H9 (cell line): Measurements from ENCODE around the gene CTNS. TPM values are rescaled to one million over a fixed set of nuclear protein-coding genes. Genes with fewer than 3 reads are reported as not detected.
A peak's percentile ranks its signal among the peaks of the same experiment; 100 is the strongest.

Experiments
- DNase-seq: peaks from one replicate; pipeline ENCODE4 v3.0.0-alpha.2; 2017
- H2AFZ ChIP-seq: one replicate; pipeline ENCODE4 v1.6.1; 2013; ENCODE audit warnings: mild to moderate bottlenecking, low read length, control low read depth, moderate library complexity
- H2AK5ac ChIP-seq: 2 replicates; pipeline ENCODE4 v1.6.1; 2013; ENCODE audit warnings: low read length, control low read depth, mixed read lengths; ENCODE audit not compliant: insufficient read length
- H2BK120ac ChIP-seq: one replicate; pipeline ENCODE4 v1.6.1; 2013; ENCODE audit warnings: low read depth, mild to moderate bottlenecking, low read length, control low read depth, inconsistent platforms; ENCODE audit not compliant: poor library complexity, severe bottlenecking
- H2BK12ac ChIP-seq: 2 replicates; pipeline ENCODE4 v1.6.1; 2013; ENCODE audit warnings: low read length, control low read depth, mixed read lengths, low read depth; ENCODE audit not compliant: insufficient read length
- H2BK15ac ChIP-seq: 2 replicates; pipeline ENCODE4 v1.6.1; 2013; ENCODE audit warnings: low read depth, low read length, control low read depth
- H2BK20ac ChIP-seq: one replicate; pipeline ENCODE4 v1.6.1; 2013; ENCODE audit warnings: low read depth, mild to moderate bottlenecking, low read length, control low read depth, inconsistent platforms; ENCODE audit not compliant: poor library complexity, severe bottlenecking
- H2BK5ac ChIP-seq: 2 replicates; pipeline ENCODE4 v1.6.1; 2013; ENCODE audit warnings: low read length, control low read depth, mixed read lengths; ENCODE audit not compliant: insufficient read length
- H3K14ac ChIP-seq: 2 replicates; pipeline ENCODE4 v1.6.1; 2013; ENCODE audit warnings: low read length, control low read depth; ENCODE audit not compliant: insufficient read depth
- H3K18ac ChIP-seq: 2 replicates; pipeline ENCODE4 v1.6.1; 2013; ENCODE audit warnings: low read depth, mild to moderate bottlenecking, mixed read lengths, low read length, control low read depth; ENCODE audit not compliant: insufficient read length
- H3K23ac ChIP-seq: 2 replicates; pipeline ENCODE4 v1.6.1; 2013; ENCODE audit warnings: low read length, control low read depth, mixed read lengths, low read depth; ENCODE audit not compliant: insufficient read length
- H3K23me2 ChIP-seq: 2 replicates; pipeline ENCODE4 v1.6.1; 2013; ENCODE audit warnings: low read depth, mild to moderate bottlenecking, mixed read lengths, low read length, control low read depth; ENCODE audit not compliant: insufficient read length, poor library complexity, severe bottlenecking
- H3K27ac ChIP-seq: 2 replicates; pipeline ENCODE4 v1.5.1; 2013; ENCODE audit warnings: low read length, control low read depth, mixed read lengths, low read depth; ENCODE audit not compliant: insufficient read length
- H3K27me3 ChIP-seq: 2 replicates; pipeline ENCODE4 v1.6.1; 2013; ENCODE audit warnings: low read length, control low read depth, inconsistent platforms; ENCODE audit not compliant: insufficient read depth
- H3K4ac ChIP-seq: 2 replicates; pipeline ENCODE4 v1.6.1; 2013; ENCODE audit warnings: low read depth, mild to moderate bottlenecking, control low read depth, inconsistent platforms, low read length, moderate library complexity
- H3K4me1 ChIP-seq: 2 replicates; pipeline ENCODE4 v1.6.1; 2013; ENCODE audit warnings: low read length, control low read depth, inconsistent platforms; ENCODE audit not compliant: insufficient read depth
- H3K4me2 ChIP-seq: 2 replicates; pipeline ENCODE4 v1.6.1; 2013; ENCODE audit warnings: low read length, control low read depth, mixed read lengths; ENCODE audit not compliant: insufficient read length, insufficient read depth
- H3K56ac ChIP-seq: 2 replicates; pipeline ENCODE4 v1.6.1; 2013; ENCODE audit warnings: low read depth, mild to moderate bottlenecking, mixed read lengths, low read length, control low read depth; ENCODE audit not compliant: insufficient read length
- H3K79me1 ChIP-seq: 2 replicates; pipeline ENCODE4 v1.6.1; 2013; ENCODE audit warnings: low read depth, mild to moderate bottlenecking, moderate library complexity, low read length, control low read depth, inconsistent platforms; ENCODE audit not compliant: insufficient read depth, poor library complexity, severe bottlenecking
- H3K79me2 ChIP-seq: 2 replicates; pipeline ENCODE4 v1.6.1; 2013; ENCODE audit warnings: low read length, control low read depth, inconsistent platforms; ENCODE audit not compliant: insufficient read depth
- H3K9ac ChIP-seq: 2 replicates; pipeline ENCODE4 v1.6.1; 2013; ENCODE audit warnings: low read length, control low read depth, mixed read lengths; ENCODE audit not compliant: insufficient read length; ENCODE audit errors: extremely low read depth
- H3K9me3 ChIP-seq: one replicate; pipeline ENCODE4 v1.6.1; 2013; ENCODE audit warnings: low read depth, low read length, inconsistent platforms; ENCODE audit not compliant: control insufficient read depth
- H3T11ph ChIP-seq: one replicate; pipeline ENCODE4 v1.6.1; 2013; ENCODE audit warnings: mild to moderate bottlenecking, low read length, control low read depth, inconsistent platforms
- H4K20me1 ChIP-seq: one replicate; pipeline ENCODE4 v1.6.1; 2013; ENCODE audit not compliant: control insufficient read depth, insufficient read length, insufficient read depth
- H4K5ac ChIP-seq: 2 replicates; pipeline ENCODE4 v1.6.1; 2013; ENCODE audit warnings: low read depth, mild to moderate bottlenecking, mixed read lengths, low read length, control low read depth; ENCODE audit not compliant: insufficient read length
- H4K8ac ChIP-seq: replicated peaks from 2 replicates; pipeline ENCODE4 v1.6.1; 2013; ENCODE audit warnings: low read length, control low read depth, mixed read lengths, low read depth; ENCODE audit not compliant: insufficient read length
- H4K91ac ChIP-seq: 2 replicates; pipeline ENCODE4 v1.6.1; 2013; ENCODE audit warnings: low read depth, mild to moderate bottlenecking, moderate library complexity, mixed read lengths, low read length, control low read depth; ENCODE audit not compliant: insufficient read length
- H3K27ac Mint-ChIP-seq, 3 experiments: 2 replicates in 2 of 3; 3 replicates in 1 of 3; pipeline ENCODE4 v1.8.0; 2020 to 2021; ENCODE audit warnings: mixed read lengths in 3 of 3, mild to moderate bottlenecking in 1 of 3, moderate library complexity in 1 of 3
- H3K27me3 Mint-ChIP-seq: 2 replicates; pipeline ENCODE4 v1.8.0; 2021; ENCODE audit warnings: low read depth, mild to moderate bottlenecking, moderate library complexity, mixed read lengths
- H3K36me3 Mint-ChIP-seq, 3 experiments: 2 replicates in 2 of 3; 3 replicates in 1 of 3; pipeline ENCODE4 v1.8.0; 2020 to 2021; ENCODE audit warnings: low read depth in 3 of 3, mixed read lengths in 3 of 3; ENCODE audit not compliant: insufficient read depth in 1 of 3
- H3K4me1 Mint-ChIP-seq, 2 experiments: 2 replicates each; pipeline ENCODE4 v1.8.0; 2020; ENCODE audit warnings: mixed read lengths in 2 of 2
- H3K4me3 Mint-ChIP-seq, 2 experiments: 2 replicates in 1 of 2; 3 replicates in 1 of 2; pipeline ENCODE4 v1.8.0; 2020 to 2021; ENCODE audit warnings: mild to moderate bottlenecking in 2 of 2, mixed read lengths in 2 of 2, moderate library complexity in 1 of 2
- H3K9me3 Mint-ChIP-seq, 2 experiments: 2 replicates in 1 of 2; 3 replicates in 1 of 2; pipeline ENCODE4 v1.8.0; 2020; ENCODE audit warnings: mild to moderate bottlenecking in 2 of 2, mixed read lengths in 2 of 2, moderate library complexity in 1 of 2
- CTCF ChIP-seq: fragments of 200-600 bp; sonication (generic); conservative IDR thresholded peaks from 3 replicates; pipeline ENCODE4 v1.8.0; 2021; ENCODE audit warnings: antibody characterized with exemption, mild to moderate bottlenecking
- WGBS: extraction: QIAGEN DNeasy Blood & Tissue Kit; methylation state at CpG from one replicate; pipeline ENCODE4 v1.1.7; 2013; ENCODE audit warnings: missing lambda C conversion rate, low lambda C conversion rate, mixed read lengths; ENCODE audit not compliant: insufficient read length; ENCODE audit errors: extremely low coverage; 5-methylcytosine and 5-hydroxymethylcytosine counted together
- total RNA-seq: library from RNA; stranded (reverse); gene quantifications from 2 replicates; pipeline ENCODE4 v1.2.1, GENCODE V29; 2021

Gene CTNS
- total RNA-seq, 1 experiment from 2014 or later, result 12.8 TPM

GRCh38 chr17:3708366-3708765 is 71.8 kb downstream of the CTNS start:
- H2BK20ac ChIP-seq, result no peak overlapping the region
- no peak overlapping the region for H2AFZ ChIP-seq
- no peaks in the 10 kb centered on the region for H3K79me2 ChIP-seq
- H3K23me2 ChIP-seq, result no peaks in the 10 kb centered on the region
- no peak overlapping the region for H4K8ac ChIP-seq
- H2AK5ac ChIP-seq, result no peak overlapping the region
- Mint-ChIP-seq H3K27ac (peak overlapping the region in 1 of 3 experiments; percentile 50; a peak in 1 of 7 replicates), H3K9me3 (no peaks in the 10 kb centered on the region), H3K36me3 (peaks cover 0 to 17% (median 7%) of the 10 kb centered on the region in 3 experiments; a peak in 4 of 7 replicates), H3K4me1 (peaks cover 3 to 5% of the 10 kb centered on the region in 2 experiments; a peak in 2 of 4 replicates), H3K4me3 (no peak overlapping the region), H3K27me3 (no peaks in the 10 kb centered on the region)
- H3K9me3 ChIP-seq, result no peaks in the 10 kb centered on the region
- H3K18ac ChIP-seq, result no peak overlapping the region
- no peaks in the 10 kb centered on the region for H4K20me1 ChIP-seq
- no peak overlapping the region for H3K27ac ChIP-seq
- no peak overlapping the region for H3K14ac ChIP-seq
- H3K4me2 ChIP-seq, result no peak overlapping the region
- WGBS, result no CpG with 5 or more reads among the region's 3 CpGs
- H2BK12ac ChIP-seq, result no peak overlapping the region
- no peak overlapping the region for H2BK5ac ChIP-seq
- no peaks in the 10 kb centered on the region for H3K79me1 ChIP-seq
- no peaks in the 10 kb centered on the region for H3K4me1 ChIP-seq
- TF ChIP-seq CTCF, result no peak
- no peak overlapping the region for H2BK15ac ChIP-seq
- no peak overlapping the region for H3T11ph ChIP-seq
- H3K56ac ChIP-seq, result no peak overlapping the region
- H3K9ac ChIP-seq, result no peak overlapping the region
- no peak overlapping the region for H2BK120ac ChIP-seq
- H3K23ac ChIP-seq, result no peak overlapping the region
- no peak overlapping the region for H4K91ac ChIP-seq
- no peak overlapping the region for H3K4ac ChIP-seq
- DNase-seq, result no peak
- H4K5ac ChIP-seq, result no peak overlapping the region
- H3K27me3 ChIP-seq, result no peaks in the 10 kb centered on the region
